ENCODE results near the gene FRYL. TPM values are rescaled to one million over a fixed set of nuclear protein-coding genes. Genes with fewer than 3 reads are reported as not detected.

The FRYL gene
- total RNA-seq, 2 donors from 2014 or later, result 29.7 to 47.0 TPM

DNA sequence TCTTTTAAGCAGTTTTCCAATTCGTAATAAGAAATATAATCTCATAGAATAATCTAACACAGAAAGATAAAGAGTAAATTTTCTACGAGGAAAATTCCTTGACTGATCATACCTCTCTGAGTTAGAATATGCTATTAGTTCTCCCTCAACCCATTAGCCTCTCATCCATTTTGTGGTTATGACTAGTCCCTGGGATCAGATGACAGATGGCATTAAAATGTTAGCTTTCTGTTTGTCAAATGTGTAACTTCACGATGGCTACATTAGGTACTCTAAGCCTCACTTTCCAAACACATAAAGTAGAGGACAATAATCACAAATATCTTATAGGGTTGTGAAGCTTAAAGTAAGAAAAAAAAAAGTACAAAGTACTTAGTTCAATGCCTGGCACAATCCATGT lies 177.9 kb downstream of the FRYL start:
- Histone ChIP-seq H3K27ac (peak overlapping the region in 3 of 4 donors; percentile 4 to 70 (median 48)), H3K27me3 (no peaks in the 10 kb centered on the region), H3K4me3 (no peak overlapping the region), H3K36me3 (replicated peaks in 1 of 2; ENCODE audit: insufficient read depth in 1 of 2, low read depth in 2 of 2) (no peaks in the 10 kb centered on the region), H3K9me3 (peaks cover 0 to 5% (median 0%) of the 10 kb centered on the region in 3 donors), H3K4me1 (peaks cover 29% of the 10 kb centered on the region)
- WGBS, 2 donors, result 19 to 25% methylated on average over 3 of the region's 3 CpGs
- no peak for TF ChIP-seq POLR2A (IDR thresholded peaks at IDR 0.05)
- TF ChIP-seq, protein P1, sequence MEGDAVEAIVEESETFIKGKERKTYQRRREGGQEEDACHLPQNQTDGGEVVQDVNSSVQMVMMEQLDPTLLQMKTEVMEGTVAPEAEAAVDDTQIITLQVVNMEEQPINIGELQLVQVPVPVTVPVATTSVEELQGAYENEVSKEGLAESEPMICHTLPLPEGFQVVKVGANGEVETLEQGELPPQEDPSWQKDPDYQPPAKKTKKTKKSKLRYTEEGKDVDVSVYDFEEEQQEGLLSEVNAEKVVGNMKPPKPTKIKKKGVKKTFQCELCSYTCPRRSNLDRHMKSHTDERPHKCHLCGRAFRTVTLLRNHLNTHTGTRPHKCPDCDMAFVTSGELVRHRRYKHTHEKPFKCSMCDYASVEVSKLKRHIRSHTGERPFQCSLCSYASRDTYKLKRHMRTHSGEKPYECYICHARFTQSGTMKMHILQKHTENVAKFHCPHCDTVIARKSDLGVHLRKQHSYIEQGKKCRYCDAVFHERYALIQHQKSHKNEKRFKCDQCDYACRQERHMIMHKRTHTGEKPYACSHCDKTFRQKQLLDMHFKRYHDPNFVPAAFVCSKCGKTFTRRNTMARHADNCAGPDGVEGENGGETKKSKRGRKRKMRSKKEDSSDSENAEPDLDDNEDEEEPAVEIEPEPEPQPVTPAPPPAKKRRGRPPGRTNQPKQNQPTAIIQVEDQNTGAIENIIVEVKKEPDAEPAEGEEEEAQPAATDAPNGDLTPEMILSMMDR (IDR thresholded peaks at IDR 0.05), result no peak
- intact Hi-C loops (cut with DNase I), result no loop called here
- ATAC-seq, result no peak
- DNase-seq, result no peak

- peaks cover 0 to 4% of the 10 kb centered on the region in 2 donors for H3K36me3 ChIP-seq (replicated peaks in 1 of 2; ENCODE audit: insufficient read depth in 1 of 2, low read depth in 2 of 2)
- H3K4me3 ChIP-seq, result no peak overlapping the region
- no peak for ATAC-seq
- TF ChIP-seq POLR2A (IDR thresholded peaks at IDR 0.05), result no peak
- TF ChIP-seq, protein P1 (IDR thresholded peaks at IDR 0.05), result no peak
- no peak for DNase-seq
- no peaks in the 10 kb centered on the region for H3K9me3 ChIP-seq
- no peaks in the 10 kb centered on the region for H3K4me1 ChIP-seq
- WGBS, 2 donors, result 91 to 92% methylated on average over 4 of the region's 4 CpGs
- H3K27me3 ChIP-seq, result no peaks in the 10 kb centered on the region
- H3K27ac ChIP-seq, result no peak overlapping the region
- intact Hi-C loops (cut with DNase I), result no loop called here
Measured at GRCh38 chr4:48596336-48596735, 183.7 kb downstream of the FRYL start.

DNA sequence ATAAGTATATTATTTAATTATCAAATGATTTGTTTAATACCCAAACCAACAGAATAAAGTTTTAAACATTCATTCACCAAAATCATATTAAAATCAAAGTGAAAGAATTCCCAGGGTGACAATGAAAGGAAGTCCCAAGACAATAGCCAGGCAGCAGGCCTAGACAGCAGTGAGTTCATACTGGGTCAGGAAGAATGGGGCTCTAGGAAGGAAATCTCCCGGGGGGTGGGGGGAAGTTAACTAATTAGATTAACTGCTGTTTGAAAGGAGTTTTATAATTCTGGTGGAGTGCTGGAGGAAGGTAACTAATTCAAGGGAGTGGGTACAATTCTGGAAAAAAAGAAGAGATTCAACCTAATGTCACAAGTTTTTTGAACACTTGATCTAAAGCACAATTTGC lies 185.9 kb downstream of the FRYL start:
- TF ChIP-seq, protein P1 (IDR thresholded peaks at IDR 0.05), result no peak
- no peak for TF ChIP-seq POLR2A (IDR thresholded peaks at IDR 0.05)
- DNase-seq, result no peak
- no peak for ATAC-seq
- H3K4me3 ChIP-seq, result no peak overlapping the region
- peaks cover 0 to 7% of the 10 kb centered on the region in 2 donors for H3K36me3 ChIP-seq (replicated peaks in 1 of 2; ENCODE audit: insufficient read depth in 1 of 2, low read depth in 2 of 2)
- H3K27me3 ChIP-seq, result no peaks in the 10 kb centered on the region
- 32 to 54% methylated on average over 1 of the region's 1 CpG for WGBS, 2 donors
- intact Hi-C loops (cut with DNase I), result no loop called here
- no peaks in the 10 kb centered on the region for H3K4me1 ChIP-seq
- H3K27ac ChIP-seq, result no peak overlapping the region
- H3K9me3 ChIP-seq, result no peaks in the 10 kb centered on the region

GRCh38 chr4:48591372-48591771 lies 188.7 kb downstream of the FRYL start:
- Histone ChIP-seq H3K36me3 (replicated peaks in 1 of 2; ENCODE audit: insufficient read depth in 1 of 2, low read depth in 2 of 2) (peaks cover 0 to 7% of the 10 kb centered on the region in 2 donors), H3K9me3 (no peaks in the 10 kb centered on the region), H3K4me3 (no peak overlapping the region), H3K27ac (no peak overlapping the region), H3K27me3 (no peaks in the 10 kb centered on the region), H3K4me1 (no peaks in the 10 kb centered on the region)
- ATAC-seq (no peak), DNase-seq (no peak)
- WGBS, 2 donors, result 76 to 81% methylated on average over 1 of the region's 1 CpG
- TF ChIP-seq, protein P1 (IDR thresholded peaks at IDR 0.05), result no peak
- TF ChIP-seq POLR2A (IDR thresholded peaks at IDR 0.05), result no peak
- intact Hi-C loops (cut with DNase I), result no loop called here

GRCh38 chr4:48590884-48591283 lies 189.2 kb downstream of the FRYL start:
- no peak overlapping the region for H3K4me3 ChIP-seq
- 81 to 87% methylated on average over 2 of the region's 2 CpGs for WGBS, 2 donors
- TF ChIP-seq POLR2A (IDR thresholded peaks at IDR 0.05), result no peak
- TF ChIP-seq, protein P1 (IDR thresholded peaks at IDR 0.05), result no peak
- DNase-seq (no peak), ATAC-seq (no peak)
- no peaks in the 10 kb centered on the region for H3K27me3 ChIP-seq
- H3K9me3 ChIP-seq, result no peaks in the 10 kb centered on the region
- no peak overlapping the region for H3K27ac ChIP-seq
- H3K4me1 ChIP-seq, result no peaks in the 10 kb centered on the region
- peaks cover 0 to 7% of the 10 kb centered on the region in 2 donors for H3K36me3 ChIP-seq (replicated peaks in 1 of 2; ENCODE audit: insufficient read depth in 1 of 2, low read depth in 2 of 2)
- intact Hi-C loops (cut with DNase I), result no loop called here
